ENCODE measurements around the gene GPR153.

Gene GPR153

GRCh38 chr1:6271554-6271953 is 10.7 kb upstream of the GPR153 start:
- H3K4me3 ChIP-seq (ENCODE audit: low read length in 2 of 2) = peak overlapping the region in 1 of 2 donors; percentile 20
- peak overlapping the region in 1 of 2 donors; percentile 61 for H3K9ac ChIP-seq (ENCODE audit: low read depth in 1 of 2, low read length in 2 of 2)
- no peaks in the 10 kb centered on the region for H3K27me3 ChIP-seq (ENCODE audit: control insufficient read depth in 2 of 2, insufficient read depth in 2 of 2, low read length in 2 of 2)
- H3K4me1 ChIP-seq (ENCODE audit: control insufficient read depth in 2 of 2, insufficient read depth in 2 of 2, low read length in 2 of 2) = peaks cover 29 to 46% of the 10 kb centered on the region in 2 donors
- peaks cover 0 to 2% of the 10 kb centered on the region in 2 donors for H3K36me3 ChIP-seq (ENCODE audit: control insufficient read depth in 2 of 2, insufficient read depth in 2 of 2, low read length in 2 of 2)
- H3K9me3 ChIP-seq (ENCODE audit: control insufficient read depth in 2 of 2, low read length in 2 of 2) = no peaks in the 10 kb centered on the region
- H3K27ac ChIP-seq (ENCODE audit: low read depth in 2 of 2, low read length in 2 of 2) = peak overlapping the region; percentile 74 to 80

DNA sequence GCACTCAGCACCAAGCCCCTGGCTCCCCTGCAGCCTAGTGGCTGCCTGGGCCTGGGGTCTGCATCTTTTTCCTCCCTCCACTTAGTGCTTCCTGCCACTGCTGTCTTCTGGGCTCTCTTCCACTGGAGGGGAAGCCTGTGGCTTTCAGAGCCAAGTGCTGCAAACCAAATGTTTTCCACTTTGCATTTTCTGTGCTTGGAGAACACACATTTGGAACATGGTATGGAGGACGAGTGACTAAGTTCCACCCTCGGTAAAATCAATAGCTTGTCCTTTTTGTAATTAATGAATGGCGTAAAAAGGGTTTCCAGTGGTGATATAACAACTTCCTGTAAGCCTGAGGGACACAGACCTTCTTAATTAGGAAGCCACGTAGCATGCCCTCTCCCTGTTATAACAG is 10.1 kb upstream of the GPR153 start:
- Histone ChIP-seq H3K9ac (ENCODE audit: low read depth in 1 of 2, low read length in 2 of 2) (peak overlapping the region; percentile 24 to 61), H3K36me3 (ENCODE audit: control insufficient read depth in 2 of 2, insufficient read depth in 2 of 2, low read length in 2 of 2) (peaks cover 0 to 4% of the 10 kb centered on the region in 2 donors), H3K27ac (ENCODE audit: low read depth in 2 of 2, low read length in 2 of 2) (peak overlapping the region; percentile 74 to 80), H3K27me3 (ENCODE audit: control insufficient read depth in 2 of 2, insufficient read depth in 2 of 2, low read length in 2 of 2) (no peaks in the 10 kb centered on the region), H3K4me1 (ENCODE audit: control insufficient read depth in 2 of 2, insufficient read depth in 2 of 2, low read length in 2 of 2) (peaks cover 27 to 40% of the 10 kb centered on the region in 2 donors), H3K9me3 (ENCODE audit: control insufficient read depth in 2 of 2, low read length in 2 of 2) (no peaks in the 10 kb centered on the region), H3K4me3 (ENCODE audit: low read length in 2 of 2) (peak overlapping the region in 1 of 2 donors; percentile 20)

- Histone ChIP-seq H3K9me3 (ENCODE audit: control insufficient read depth in 2 of 2, low read length in 2 of 2) (no peaks in the 10 kb centered on the region), H3K36me3 (ENCODE audit: control insufficient read depth in 2 of 2, insufficient read depth in 2 of 2, low read length in 2 of 2) (peaks cover 0 to 4% of the 10 kb centered on the region in 2 donors), H3K27ac (ENCODE audit: low read depth in 2 of 2, low read length in 2 of 2) (peak overlapping the region; percentile 74 to 80), H3K4me3 (ENCODE audit: low read length in 2 of 2) (no peak overlapping the region), H3K9ac (ENCODE audit: low read depth in 1 of 2, low read length in 2 of 2) (peak overlapping the region in 1 of 2 donors; percentile 61), H3K4me1 (ENCODE audit: control insufficient read depth in 2 of 2, insufficient read depth in 2 of 2, low read length in 2 of 2) (peaks cover 27 to 38% of the 10 kb centered on the region in 2 donors), H3K27me3 (ENCODE audit: control insufficient read depth in 2 of 2, insufficient read depth in 2 of 2, low read length in 2 of 2) (no peaks in the 10 kb centered on the region)
Measured at GRCh38 chr1:6270401-6270800, 9.5 kb upstream of the GPR153 start.

GRCh38 chr1:6269720-6270400 is 9.0 kb upstream of the GPR153 start:
- peaks cover 0 to 4% of the 10 kb centered on the region in 2 donors for H3K36me3 ChIP-seq (ENCODE audit: control insufficient read depth in 2 of 2, insufficient read depth in 2 of 2, low read length in 2 of 2)
- peak overlapping the region; percentile 8 to 61 for H3K9ac ChIP-seq (ENCODE audit: low read depth in 1 of 2, low read length in 2 of 2)
- peak overlapping the region; percentile 74 to 80 for H3K27ac ChIP-seq (ENCODE audit: low read depth in 2 of 2, low read length in 2 of 2)
- no peaks in the 10 kb centered on the region for H3K9me3 ChIP-seq (ENCODE audit: control insufficient read depth in 2 of 2, low read length in 2 of 2)
- H3K4me1 ChIP-seq (ENCODE audit: control insufficient read depth in 2 of 2, insufficient read depth in 2 of 2, low read length in 2 of 2) = peaks cover 27 to 38% of the 10 kb centered on the region in 2 donors
- no peaks in the 10 kb centered on the region for H3K27me3 ChIP-seq (ENCODE audit: control insufficient read depth in 2 of 2, insufficient read depth in 2 of 2, low read length in 2 of 2)
- H3K4me3 ChIP-seq (ENCODE audit: low read length in 2 of 2) = no peak overlapping the region

GRCh38 chr1:6269296-6269695 is 8.4 kb upstream of the GPR153 start:
- no peak overlapping the region for H3K4me3 ChIP-seq (ENCODE audit: low read length in 2 of 2)
- peak overlapping the region; percentile 74 to 80 for H3K27ac ChIP-seq (ENCODE audit: low read depth in 2 of 2, low read length in 2 of 2)
- no peaks in the 10 kb centered on the region for H3K9me3 ChIP-seq (ENCODE audit: control insufficient read depth in 2 of 2, low read length in 2 of 2)
- peaks cover 27 to 38% of the 10 kb centered on the region in 2 donors for H3K4me1 ChIP-seq (ENCODE audit: control insufficient read depth in 2 of 2, insufficient read depth in 2 of 2, low read length in 2 of 2)
- H3K36me3 ChIP-seq (ENCODE audit: control insufficient read depth in 2 of 2, insufficient read depth in 2 of 2, low read length in 2 of 2) = peaks cover 0 to 7% of the 10 kb centered on the region in 2 donors
- peak overlapping the region in 1 of 2 donors; percentile 23 for H3K9ac ChIP-seq (ENCODE audit: low read depth in 1 of 2, low read length in 2 of 2)
- no peaks in the 10 kb centered on the region for H3K27me3 ChIP-seq (ENCODE audit: control insufficient read depth in 2 of 2, insufficient read depth in 2 of 2, low read length in 2 of 2)

GRCh38 chr1:6268415-6268814 is 7.5 kb upstream of the GPR153 start:
- Histone ChIP-seq H3K4me1 (ENCODE audit: control insufficient read depth in 2 of 2, insufficient read depth in 2 of 2, low read length in 2 of 2) (peaks cover 27 to 38% of the 10 kb centered on the region in 2 donors), H3K9ac (ENCODE audit: low read depth in 1 of 2, low read length in 2 of 2) (no peak overlapping the region), H3K9me3 (ENCODE audit: control insufficient read depth in 2 of 2, low read length in 2 of 2) (no peaks in the 10 kb centered on the region), H3K36me3 (ENCODE audit: control insufficient read depth in 2 of 2, insufficient read depth in 2 of 2, low read length in 2 of 2) (peaks cover 0 to 8% of the 10 kb centered on the region in 2 donors), H3K27ac (ENCODE audit: low read depth in 2 of 2, low read length in 2 of 2) (peak overlapping the region in 1 of 2 donors; percentile 74), H3K4me3 (ENCODE audit: low read length in 2 of 2) (no peak overlapping the region), H3K27me3 (ENCODE audit: control insufficient read depth in 2 of 2, insufficient read depth in 2 of 2, low read length in 2 of 2) (no peaks in the 10 kb centered on the region)

GRCh38 chr1:6267686-6268322 is 6.9 kb upstream of the GPR153 start:
- no peak overlapping the region for H3K4me3 ChIP-seq (ENCODE audit: low read length in 2 of 2)
- no peaks in the 10 kb centered on the region for H3K27me3 ChIP-seq (ENCODE audit: control insufficient read depth in 2 of 2, insufficient read depth in 2 of 2, low read length in 2 of 2)
- H3K27ac ChIP-seq (ENCODE audit: low read depth in 2 of 2, low read length in 2 of 2) = no peak overlapping the region
- peaks cover 0 to 10% of the 10 kb centered on the region in 2 donors for H3K36me3 ChIP-seq (ENCODE audit: control insufficient read depth in 2 of 2, insufficient read depth in 2 of 2, low read length in 2 of 2)
- H3K9me3 ChIP-seq (ENCODE audit: control insufficient read depth in 2 of 2, low read length in 2 of 2) = no peaks in the 10 kb centered on the region
- no peak overlapping the region for H3K9ac ChIP-seq (ENCODE audit: low read depth in 1 of 2, low read length in 2 of 2)
- H3K4me1 ChIP-seq (ENCODE audit: control insufficient read depth in 2 of 2, insufficient read depth in 2 of 2, low read length in 2 of 2) = peaks cover 27 to 38% of the 10 kb centered on the region in 2 donors

DNA sequence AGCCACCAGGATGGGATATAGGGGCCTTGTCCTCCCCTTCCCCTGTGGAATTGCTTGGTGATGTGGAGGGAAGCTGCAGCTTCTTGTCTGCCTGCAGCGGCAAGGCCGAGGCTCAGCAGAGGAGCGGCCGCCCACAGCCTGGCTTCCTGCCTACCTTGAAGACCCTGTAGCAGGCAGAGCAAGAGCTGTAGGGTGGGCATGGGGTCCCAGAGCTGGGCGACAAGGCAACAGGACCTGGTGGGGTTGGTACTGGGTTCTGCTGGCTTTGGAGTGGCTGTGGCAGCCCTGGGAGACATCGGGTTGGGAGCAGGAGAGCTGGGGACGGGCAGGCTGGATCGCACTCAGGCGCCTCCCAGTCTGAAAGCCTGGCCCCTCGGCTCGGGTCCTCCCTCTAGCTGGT is 5.7 kb upstream of the GPR153 start:
- H3K36me3 ChIP-seq (ENCODE audit: control insufficient read depth in 2 of 2, insufficient read depth in 2 of 2, low read length in 2 of 2) = peaks cover 0 to 10% of the 10 kb centered on the region in 2 donors
- H3K4me3 ChIP-seq (ENCODE audit: low read length in 2 of 2) = no peak overlapping the region
- no peak overlapping the region for H3K27ac ChIP-seq (ENCODE audit: low read depth in 2 of 2, low read length in 2 of 2)
- H3K9ac ChIP-seq (ENCODE audit: low read depth in 1 of 2, low read length in 2 of 2) = no peak overlapping the region
- H3K27me3 ChIP-seq (ENCODE audit: control insufficient read depth in 2 of 2, insufficient read depth in 2 of 2, low read length in 2 of 2) = peaks cover 0 to 4% of the 10 kb centered on the region in 2 donors
- H3K9me3 ChIP-seq (ENCODE audit: control insufficient read depth in 2 of 2, low read length in 2 of 2) = no peaks in the 10 kb centered on the region
- H3K4me1 ChIP-seq (ENCODE audit: control insufficient read depth in 2 of 2, insufficient read depth in 2 of 2, low read length in 2 of 2) = peaks cover 23 to 33% of the 10 kb centered on the region in 2 donors

DNA sequence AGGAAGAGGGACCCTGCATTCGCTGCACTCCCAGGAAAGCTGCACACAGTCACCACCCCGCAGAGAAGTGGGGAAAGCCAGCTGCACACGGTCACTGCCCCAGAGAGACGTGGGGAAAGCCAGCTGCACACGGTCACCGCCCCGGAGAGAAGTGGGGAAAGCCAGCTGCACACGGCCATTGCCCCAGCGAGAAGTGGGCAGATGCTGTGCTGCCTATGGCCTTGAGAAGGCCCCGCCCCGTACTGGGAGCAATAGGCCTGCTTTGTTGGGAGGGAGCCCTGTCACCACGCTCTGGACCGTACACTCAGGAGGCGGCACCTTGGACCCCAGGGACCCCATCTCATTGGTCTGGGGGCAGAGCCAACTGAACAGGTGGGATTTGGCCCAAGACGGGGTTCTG is 4.3 kb upstream of the GPR153 start:
- Histone ChIP-seq H3K9ac (ENCODE audit: low read depth in 1 of 2, low read length in 2 of 2) (no peak overlapping the region), H3K4me1 (ENCODE audit: control insufficient read depth in 2 of 2, insufficient read depth in 2 of 2, low read length in 2 of 2) (peaks cover 10 to 21% of the 10 kb centered on the region in 2 donors), H3K9me3 (ENCODE audit: control insufficient read depth in 2 of 2, low read length in 2 of 2) (no peaks in the 10 kb centered on the region), H3K36me3 (ENCODE audit: control insufficient read depth in 2 of 2, insufficient read depth in 2 of 2, low read length in 2 of 2) (peaks cover 0 to 10% of the 10 kb centered on the region in 2 donors), H3K27me3 (ENCODE audit: control insufficient read depth in 2 of 2, insufficient read depth in 2 of 2, low read length in 2 of 2) (peaks cover 0 to 4% of the 10 kb centered on the region in 2 donors), H3K4me3 (ENCODE audit: low read length in 2 of 2) (no peak overlapping the region), H3K27ac (ENCODE audit: low read depth in 2 of 2, low read length in 2 of 2) (no peak overlapping the region)

DNA sequence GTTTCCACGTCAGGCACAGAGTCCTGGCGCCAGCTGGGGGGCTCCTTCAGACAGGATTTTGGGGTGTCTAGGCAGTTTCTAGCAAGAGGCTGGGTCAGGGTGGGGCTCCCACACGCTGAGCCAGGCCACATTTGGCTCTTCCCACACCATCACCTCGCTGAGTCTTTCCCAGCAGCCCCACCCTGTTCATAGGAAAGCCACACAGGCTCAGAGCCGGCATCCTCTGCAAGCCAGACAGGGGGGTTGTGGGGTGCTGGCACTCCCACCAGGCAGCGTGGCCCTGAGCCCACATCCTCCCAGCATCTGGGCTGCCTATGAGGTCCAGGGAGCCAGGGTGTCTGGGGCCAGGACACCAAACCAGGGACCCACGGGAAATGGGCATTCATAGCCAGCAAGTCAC is 2.8 kb upstream of the GPR153 start:
- peaks cover 0 to 10% of the 10 kb centered on the region in 2 donors for H3K36me3 ChIP-seq (ENCODE audit: control insufficient read depth in 2 of 2, insufficient read depth in 2 of 2, low read length in 2 of 2)
- H3K4me3 ChIP-seq (ENCODE audit: low read length in 2 of 2) = no peak overlapping the region
- no peaks in the 10 kb centered on the region for H3K9me3 ChIP-seq (ENCODE audit: control insufficient read depth in 2 of 2, low read length in 2 of 2)
- H3K27ac ChIP-seq (ENCODE audit: low read depth in 2 of 2, low read length in 2 of 2) = no peak overlapping the region
- H3K9ac ChIP-seq (ENCODE audit: low read depth in 1 of 2, low read length in 2 of 2) = no peak overlapping the region
- peaks cover 0 to 4% of the 10 kb centered on the region in 2 donors for H3K27me3 ChIP-seq (ENCODE audit: control insufficient read depth in 2 of 2, insufficient read depth in 2 of 2, low read length in 2 of 2)
- peaks cover 3 to 16% of the 10 kb centered on the region in 2 donors for H3K4me1 ChIP-seq (ENCODE audit: control insufficient read depth in 2 of 2, insufficient read depth in 2 of 2, low read length in 2 of 2)
